Osteocyte (in vitro differentiated cells): Measurements from ENCODE around the gene GGNBP2. TPM values are rescaled to one million over a fixed set of nuclear protein-coding genes. Genes with fewer than 3 reads are reported as not detected.
"Not testable (repeated sequence)": the region's sequence is repeated elsewhere in the genome, so short reads cannot be mapped to it uniquely, and the experiment has no call there.

Experiments
- DNase-seq: peaks from one replicate; pipeline ENCODE4 v3.0.0; 2021; ENCODE audit warnings: mixed read lengths; ENCODE audit not compliant: unreplicated experiment; ENCODE audit errors: extremely low spot score
- H3K27ac Mint-ChIP-seq: one replicate; pipeline ENCODE4 v1.8.0; 2021; ENCODE audit warnings: mild to moderate bottlenecking, mixed read lengths; ENCODE audit not compliant: unreplicated experiment
- H3K27me3 Mint-ChIP-seq: one replicate; pipeline ENCODE4 v1.8.0; 2021; ENCODE audit warnings: mixed read lengths; ENCODE audit not compliant: unreplicated experiment
- H3K36me3 Mint-ChIP-seq: one replicate; pipeline ENCODE4 v1.8.0; 2021; ENCODE audit warnings: mixed read lengths; ENCODE audit not compliant: unreplicated experiment
- H3K4me1 Mint-ChIP-seq: one replicate; pipeline ENCODE4 v1.8.0; 2021; ENCODE audit warnings: mixed read lengths; ENCODE audit not compliant: unreplicated experiment
- H3K4me3 Mint-ChIP-seq: one replicate; pipeline ENCODE4 v1.8.0; 2021; ENCODE audit warnings: mild to moderate bottlenecking, moderate library complexity, mixed read lengths; ENCODE audit not compliant: unreplicated experiment
- H3K9me3 Mint-ChIP-seq: one replicate; pipeline ENCODE4 v1.8.0; 2021; ENCODE audit warnings: mixed read lengths; ENCODE audit not compliant: unreplicated experiment
- CTCF ChIP-seq: fragments of 200-600 bp; sonication (generic); IDR thresholded peaks from 2 replicates; pipeline ENCODE4 v1.5.0; 2021; ENCODE audit warnings: antibody characterized with exemption, mild to moderate bottlenecking, moderate library complexity
- total RNA-seq: library from RNA; stranded (reverse); gene quantifications from 2 replicates; pipeline ENCODE4 v1.2.1, GENCODE V29; 2021

The GGNBP2 gene
- total RNA-seq, 1 donor from 2014 or later, result 76.1 TPM

GRCh38 chr17:36504156-36504545, 40.6 kb upstream of the GGNBP2 start:
- no peak for DNase-seq
- H3K27me3 Mint-ChIP-seq, result no peaks in the 10 kb centered on the region
- no peaks in the 10 kb centered on the region for H3K9me3 Mint-ChIP-seq
- H3K4me3 Mint-ChIP-seq, result no peak overlapping the region
- no peaks in the 10 kb centered on the region for H3K4me1 Mint-ChIP-seq
- H3K36me3 Mint-ChIP-seq, result peaks cover 19% of the 10 kb centered on the region
- no peak for TF ChIP-seq CTCF
- no peak overlapping the region for H3K27ac Mint-ChIP-seq

- H3K36me3 Mint-ChIP-seq, result peaks cover 19% of the 10 kb centered on the region
- no peak for TF ChIP-seq CTCF
- no peaks in the 10 kb centered on the region for H3K9me3 Mint-ChIP-seq
- H3K27me3 Mint-ChIP-seq, result no peaks in the 10 kb centered on the region
- H3K27ac Mint-ChIP-seq, result no peak overlapping the region
- H3K4me3 Mint-ChIP-seq, result no peak overlapping the region
- H3K4me1 Mint-ChIP-seq, result no peaks in the 10 kb centered on the region
- DNase-seq, result no peak
These were observed 39.5 kb upstream of the GGNBP2 start for GRCh38 chr17:36505171-36505570.

- Mint-ChIP-seq H3K27ac (no peak overlapping the region), H3K4me3 (no peak overlapping the region), H3K4me1 (no peaks in the 10 kb centered on the region), H3K27me3 (no peaks in the 10 kb centered on the region), H3K36me3 (peaks cover 25% of the 10 kb centered on the region), H3K9me3 (no peaks in the 10 kb centered on the region)
- DNase-seq, result no peak
- TF ChIP-seq CTCF, result no peak
These were observed 38.4 kb upstream of the GGNBP2 start for GRCh38 chr17:36506249-36506826.

GRCh38 chr17:36506831-36507230, 37.9 kb upstream of the GGNBP2 start:
- peaks cover 25% of the 10 kb centered on the region for H3K36me3 Mint-ChIP-seq
- TF ChIP-seq CTCF, result no peak
- no peak for DNase-seq
- H3K9me3 Mint-ChIP-seq, result no peaks in the 10 kb centered on the region
- no peak overlapping the region for H3K27ac Mint-ChIP-seq
- H3K4me3 Mint-ChIP-seq, result no peak overlapping the region
- H3K4me1 Mint-ChIP-seq, result no peaks in the 10 kb centered on the region
- H3K27me3 Mint-ChIP-seq, result no peaks in the 10 kb centered on the region

GRCh38 chr17:36507266-36507665, 37.5 kb upstream of the GGNBP2 start:
- Mint-ChIP-seq H3K9me3 (no peaks in the 10 kb centered on the region), H3K27me3 (no peaks in the 10 kb centered on the region), H3K27ac (no peak overlapping the region), H3K4me1 (no peaks in the 10 kb centered on the region), H3K4me3 (no peak overlapping the region), H3K36me3 (peaks cover 23% of the 10 kb centered on the region)
- TF ChIP-seq CTCF, result no peak
- no peak for DNase-seq

GRCh38 chr17:36508439-36508838, 36.3 kb upstream of the GGNBP2 start:
- not testable (repeated sequence) for H3K27ac Mint-ChIP-seq, DNase-seq, H3K4me3 Mint-ChIP-seq, H3K9me3 Mint-ChIP-seq, H3K27me3 Mint-ChIP-seq, H3K4me1 Mint-ChIP-seq
- peaks cover 17% of the 10 kb centered on the region for H3K36me3 Mint-ChIP-seq
